ENCODE results near the gene PSMB11. TPM values are rescaled to one million over a fixed set of nuclear protein-coding genes. Genes with fewer than 3 reads are reported as not detected.

The PSMB11 gene
- total and polyA plus RNA-seq, 12 donors: not detected

- H3K9me3 ChIP-seq: no peaks in the 10 kb centered on the region
- DNase-seq: peak in 1 of 2 donors; percentile 35
- 60 to 67% methylated on average over 6 of the region's 6 CpGs for WGBS, 2 donors
- TF ChIP-seq, protein P1, sequence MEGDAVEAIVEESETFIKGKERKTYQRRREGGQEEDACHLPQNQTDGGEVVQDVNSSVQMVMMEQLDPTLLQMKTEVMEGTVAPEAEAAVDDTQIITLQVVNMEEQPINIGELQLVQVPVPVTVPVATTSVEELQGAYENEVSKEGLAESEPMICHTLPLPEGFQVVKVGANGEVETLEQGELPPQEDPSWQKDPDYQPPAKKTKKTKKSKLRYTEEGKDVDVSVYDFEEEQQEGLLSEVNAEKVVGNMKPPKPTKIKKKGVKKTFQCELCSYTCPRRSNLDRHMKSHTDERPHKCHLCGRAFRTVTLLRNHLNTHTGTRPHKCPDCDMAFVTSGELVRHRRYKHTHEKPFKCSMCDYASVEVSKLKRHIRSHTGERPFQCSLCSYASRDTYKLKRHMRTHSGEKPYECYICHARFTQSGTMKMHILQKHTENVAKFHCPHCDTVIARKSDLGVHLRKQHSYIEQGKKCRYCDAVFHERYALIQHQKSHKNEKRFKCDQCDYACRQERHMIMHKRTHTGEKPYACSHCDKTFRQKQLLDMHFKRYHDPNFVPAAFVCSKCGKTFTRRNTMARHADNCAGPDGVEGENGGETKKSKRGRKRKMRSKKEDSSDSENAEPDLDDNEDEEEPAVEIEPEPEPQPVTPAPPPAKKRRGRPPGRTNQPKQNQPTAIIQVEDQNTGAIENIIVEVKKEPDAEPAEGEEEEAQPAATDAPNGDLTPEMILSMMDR (IDR thresholded peaks at IDR 0.05): no peak
- H3K27me3 ChIP-seq: no peaks in the 10 kb centered on the region
- peaks cover 0 to 28% (median 18%) of the 10 kb centered on the region in 9 donors for H3K4me1 ChIP-seq
- intact Hi-C loops (cut with DNase I): loop anchor here in 5 of 10 donors (2.0 to 10.0 kb wide), 4 partner anchors 68 to 501 kb away; no protein-coding TSS in a partner anchor
- no peak overlapping the region for H3K27ac ChIP-seq
- no peak overlapping the region for H3K4me3 ChIP-seq
- peak in 5 of 8 donors; percentile 15 to 48 (median 31) for ATAC-seq
- H3K36me3 ChIP-seq: peaks cover 0 to 27% (median 22%) of the 10 kb centered on the region in 9 donors
These were observed 13.7 kb downstream of the PSMB11 start for GRCh38 chr14:23055621-23056144.

DNA sequence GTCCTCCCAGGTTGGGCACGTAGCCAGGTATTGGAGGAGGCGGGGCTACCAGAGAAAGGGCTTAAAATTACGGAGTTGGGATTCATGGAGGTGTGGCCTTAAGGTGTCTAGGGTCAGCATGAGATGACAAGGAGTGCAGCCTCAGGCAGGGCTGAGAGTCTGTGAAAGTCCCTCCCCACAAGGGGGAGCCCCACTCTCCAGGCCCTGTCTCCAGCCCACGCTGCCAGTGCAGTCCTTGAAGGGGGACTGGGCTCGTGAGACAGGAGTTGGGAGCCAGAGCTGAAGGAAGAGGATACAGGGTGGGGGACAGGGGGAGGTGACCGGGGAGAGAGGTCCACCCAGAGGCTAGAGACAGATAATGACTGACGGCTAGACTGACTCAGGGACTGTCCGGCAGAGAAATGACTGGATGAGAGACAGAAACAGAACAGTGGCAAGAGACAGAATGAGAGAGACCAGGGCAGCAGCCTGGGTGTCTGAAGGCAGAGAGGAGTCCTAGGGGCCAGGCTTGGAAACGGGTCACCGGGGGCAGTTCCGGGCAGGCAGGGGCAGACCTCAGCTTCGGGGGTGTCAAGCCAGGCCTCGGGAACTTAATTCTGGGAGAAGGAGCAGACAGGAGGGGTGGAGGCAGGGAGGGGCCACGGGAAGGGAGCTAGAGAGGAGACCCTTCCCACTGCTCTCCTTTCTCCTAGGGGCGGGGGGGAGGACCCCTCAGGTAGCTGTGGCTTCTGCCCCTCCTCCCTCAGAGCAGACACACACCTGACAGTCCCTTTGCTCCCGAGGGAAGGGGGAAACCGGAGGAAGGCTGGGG lies 14.3 kb downstream of the PSMB11 start:
- ATAC-seq (peak in 7 of 8 donors; percentile 32 to 64 (median 56)), DNase-seq (peak; percentile 54 to 60)
- H3K27ac ChIP-seq: peak overlapping the region in 3 of 10 donors; percentile 1 to 65 (median 35)
- intact Hi-C loops (cut with DNase I): loop anchor here in 5 of 10 donors (2.0 to 10.0 kb wide), 4 partner anchors 69 to 502 kb away; no protein-coding TSS in a partner anchor
- no peaks in the 10 kb centered on the region for H3K9me3 ChIP-seq
- TF ChIP-seq, protein P1 (IDR thresholded peaks at IDR 0.05): peak; percentile 38 to 78 (median 68)
- no peaks in the 10 kb centered on the region for H3K27me3 ChIP-seq
- H3K36me3 ChIP-seq: peaks cover 0 to 34% (median 29%) of the 10 kb centered on the region in 9 donors
- H3K4me3 ChIP-seq: peak overlapping the region in 9 of 10 donors; percentile 64 to 91 (median 74)
- whole genome bisulfite sequencing, 2 donors: 14 to 15% methylated on average over 17 of the region's 17 CpGs
- H3K4me1 ChIP-seq: peaks cover 0 to 28% (median 18%) of the 10 kb centered on the region in 9 donors

GRCh38 chr14:23056956-23057756 lies 15.1 kb downstream of the PSMB11 start, which contains the start of gene CDH24:
Gene CDH24 (minus strand): TSS chr14:23057520. CDS start chr14:23055733, 1,787 bp downstream.
- TF ChIP-seq, protein P1 (IDR thresholded peaks at IDR 0.05): peak in 1 of 9 donors; percentile 8
- Histone ChIP-seq H3K27ac (peak within 1 kb of the TSS in 8 of 10 donors; percentile 39 to 68 (median 62)), H3K36me3 (peaks cover 0 to 42% (median 34%) of the 10 kb centered on the region in 9 donors), H3K9me3 (no peaks in the 10 kb centered on the region), H3K4me1 (peaks cover 1 to 33% (median 21%) of the 10 kb centered on the region in 9 donors), H3K4me3 (peak within 1 kb of the TSS; percentile 48 to 91 (median 72)), H3K27me3 (no peaks in the 10 kb centered on the region)
- DNase-seq (peak; percentile 61 to 76), ATAC-seq (peak; percentile 5 to 84 (median 48))
- WGBS, 2 donors: 3 to 5% methylated on average over 27 to 72 of the region's 73 CpGs
- intact Hi-C loops (cut with DNase I): loop anchor here in 5 of 10 donors (2.0 to 10.0 kb wide), 4 partner anchors 70 to 502 kb away; no protein-coding TSS in a partner anchor
